Skeletal muscle satellite cell (primary cell): Measurements from ENCODE around the gene DLST.

Experiments
- H3K27me3 ChIP-seq: 2 replicates; pipeline ENCODE4 v1.7.0; 2013; ENCODE audit warnings: low read length; ENCODE audit not compliant: control insufficient read depth, insufficient read depth
- H3K36me3 ChIP-seq: 2 replicates; pipeline ENCODE4 v1.7.0; 2013; ENCODE audit warnings: mild to moderate bottlenecking, control low read depth, low read length; ENCODE audit not compliant: insufficient read depth
- H3K4me1 ChIP-seq: 2 replicates; pipeline ENCODE4 v1.7.0; 2013; ENCODE audit warnings: low read length; ENCODE audit not compliant: control insufficient read depth, insufficient read depth
- H3K4me2 ChIP-seq: 2 replicates; pipeline ENCODE4 v1.7.0; 2013; ENCODE audit warnings: mild to moderate bottlenecking, low read length
- H3K4me3 ChIP-seq: 2 replicates; pipeline ENCODE4 v1.7.0; 2013; ENCODE audit warnings: low read length
- H3K9ac ChIP-seq: 2 replicates; pipeline ENCODE4 v1.7.0; 2013; ENCODE audit warnings: mild to moderate bottlenecking, low read depth, low read length, moderate library complexity
- H3K9me3 ChIP-seq: replicated peaks from 2 replicates; pipeline ENCODE4 v1.7.0; 2013; ENCODE audit warnings: mild to moderate bottlenecking, control low read depth, low read length

Gene DLST

GRCh38 chr14:74912111-74912510 lies 30.4 kb downstream of the DLST start:
- no peaks in the 10 kb centered on the region for H3K36me3 ChIP-seq
- H3K4me2 ChIP-seq = no peak overlapping the region
- H3K4me1 ChIP-seq = peaks cover 12% of the 10 kb centered on the region
- H3K4me3 ChIP-seq = no peak overlapping the region
- no peak overlapping the region for H3K9ac ChIP-seq
- no peaks in the 10 kb centered on the region for H3K9me3 ChIP-seq
- H3K27me3 ChIP-seq = no peaks in the 10 kb centered on the region

GRCh38 chr14:74912801-74913200 lies 31.1 kb downstream of the DLST start:
- no peaks in the 10 kb centered on the region for H3K27me3 ChIP-seq
- H3K36me3 ChIP-seq = no peaks in the 10 kb centered on the region

GRCh38 chr14:74913393-74913910 lies 31.7 kb downstream of the DLST start:
- H3K27me3 ChIP-seq = no peaks in the 10 kb centered on the region
- no peaks in the 10 kb centered on the region for H3K9me3 ChIP-seq
- H3K4me3 ChIP-seq = no peak overlapping the region
- peaks cover 16% of the 10 kb centered on the region for H3K4me1 ChIP-seq
- H3K36me3 ChIP-seq = no peaks in the 10 kb centered on the region
- no peak overlapping the region for H3K4me2 ChIP-seq
- no peak overlapping the region for H3K9ac ChIP-seq

More at GRCh38 chr14:74912801-74913200, 31.1 kb downstream of the DLST start:
- H3K9ac ChIP-seq = no peak overlapping the region
- H3K4me1 ChIP-seq = peaks cover 16% of the 10 kb centered on the region
- H3K4me2 ChIP-seq = no peak overlapping the region
- H3K9me3 ChIP-seq = no peaks in the 10 kb centered on the region
- H3K4me3 ChIP-seq = no peak overlapping the region

GRCh38 chr14:74913986-74914573 lies 32.4 kb downstream of the DLST start:
- H3K9ac ChIP-seq = no peak overlapping the region
- no peaks in the 10 kb centered on the region for H3K36me3 ChIP-seq
- H3K9me3 ChIP-seq = no peaks in the 10 kb centered on the region
- no peaks in the 10 kb centered on the region for H3K27me3 ChIP-seq
- no peak overlapping the region for H3K4me2 ChIP-seq
- H3K4me3 ChIP-seq = no peak overlapping the region
- peaks cover 11% of the 10 kb centered on the region for H3K4me1 ChIP-seq

- no peak overlapping the region for H3K9ac ChIP-seq
- no peaks in the 10 kb centered on the region for H3K36me3 ChIP-seq
- no peak overlapping the region for H3K4me3 ChIP-seq
- peaks cover 20% of the 10 kb centered on the region for H3K4me1 ChIP-seq
- H3K4me2 ChIP-seq = no peak overlapping the region
- H3K9me3 ChIP-seq = no peaks in the 10 kb centered on the region
- no peaks in the 10 kb centered on the region for H3K27me3 ChIP-seq
These were observed 33.7 kb downstream of the DLST start for GRCh38 chr14:74915426-74915825.

GRCh38 chr14:74915826-74916225 lies 34.1 kb downstream of the DLST start:
- Histone ChIP-seq H3K36me3 (no peaks in the 10 kb centered on the region), H3K27me3 (no peaks in the 10 kb centered on the region), H3K4me1 (peaks cover 20% of the 10 kb centered on the region), H3K9me3 (no peaks in the 10 kb centered on the region), H3K4me3 (no peak overlapping the region), H3K9ac (no peak overlapping the region), H3K4me2 (no peak overlapping the region)

- Histone ChIP-seq H3K9me3 (no peaks in the 10 kb centered on the region), H3K4me2 (no peak overlapping the region), H3K9ac (no peak overlapping the region), H3K27me3 (no peaks in the 10 kb centered on the region), H3K36me3 (no peaks in the 10 kb centered on the region), H3K4me1 (peaks cover 20% of the 10 kb centered on the region), H3K4me3 (no peak overlapping the region)
These were observed 35.4 kb downstream of the DLST start for GRCh38 chr14:74917178-74917543.

GRCh38 chr14:74917646-74918081 lies 35.9 kb downstream of the DLST start:
- Histone ChIP-seq H3K36me3 (no peaks in the 10 kb centered on the region), H3K9ac (no peak overlapping the region), H3K4me2 (no peak overlapping the region), H3K4me1 (peaks cover 24% of the 10 kb centered on the region), H3K9me3 (no peaks in the 10 kb centered on the region), H3K27me3 (no peaks in the 10 kb centered on the region), H3K4me3 (no peak overlapping the region)

- Histone ChIP-seq H3K27me3 (no peaks in the 10 kb centered on the region), H3K9me3 (no peaks in the 10 kb centered on the region), H3K9ac (no peak overlapping the region), H3K4me3 (no peak overlapping the region), H3K36me3 (no peaks in the 10 kb centered on the region), H3K4me2 (no peak overlapping the region), H3K4me1 (peaks cover 27% of the 10 kb centered on the region)
These were observed 36.7 kb downstream of the DLST start for GRCh38 chr14:74918380-74918779.

GRCh38 chr14:74919421-74920165 lies 37.9 kb downstream of the DLST start:
- Histone ChIP-seq H3K4me2 (no peak overlapping the region), H3K4me1 (peaks cover 24% of the 10 kb centered on the region), H3K36me3 (no peaks in the 10 kb centered on the region), H3K4me3 (no peak overlapping the region), H3K9me3 (no peaks in the 10 kb centered on the region), H3K27me3 (no peaks in the 10 kb centered on the region), H3K9ac (no peak overlapping the region)

- Histone ChIP-seq H3K9me3 (no peaks in the 10 kb centered on the region), H3K4me2 (no peak overlapping the region), H3K36me3 (no peaks in the 10 kb centered on the region), H3K4me1 (peaks cover 24% of the 10 kb centered on the region), H3K9ac (no peak overlapping the region), H3K27me3 (no peaks in the 10 kb centered on the region), H3K4me3 (no peak overlapping the region)
These were observed 38.6 kb downstream of the DLST start for GRCh38 chr14:74920281-74920680.
